GM12891 (cell line): ENCODE data around the gene MRTFB.
"Not testable (repeated sequence)": the region's sequence is repeated elsewhere in the genome, so short reads cannot be mapped to it uniquely, and the experiment has no call there.

Experiments used
- DNase-seq: peaks from one replicate; pipeline ENCODE4 v3.0.0; 2011; ENCODE audit warnings: low spot score; ENCODE audit not compliant: insufficient read length
- FAIRE-seq: peaks from 2 replicates; lab custom pipeline; 2011; peaks lifted over from hg19 to GRCh38; lab: Jason Lieb, UNC
- PAX5 ChIP-seq: IDR thresholded peaks from 2 replicates; pipeline ENCODE4 v1.6.1; 2011; ENCODE audit warnings: low read length, moderate library complexity, mild to moderate bottlenecking; ENCODE audit not compliant: insufficient read depth, severe bottlenecking
- POLR2A ChIP-seq: IDR thresholded peaks from 2 replicates; pipeline ENCODE4 v1.6.1; 2011; ENCODE audit warnings: low read depth, low read length, control low read depth
- POLR2AphosphoS5 ChIP-seq: IDR thresholded peaks from 2 replicates; pipeline ENCODE4 v1.6.1; 2011; ENCODE audit warnings: low read depth, low read length, control low read depth
- POU2F2 ChIP-seq: IDR thresholded peaks from 2 replicates; pipeline ENCODE4 v1.6.1; 2011; ENCODE audit warnings: low read depth, mild to moderate bottlenecking, control low read depth, low read length, moderate library complexity
- SPI1 ChIP-seq: IDR thresholded peaks from 2 replicates; pipeline ENCODE4 v1.6.1; 2011; ENCODE audit warnings: low read depth, low read length, control low read depth
- TAF1 ChIP-seq: IDR thresholded peaks from 2 replicates; pipeline ENCODE4 v1.6.1; 2011; ENCODE audit warnings: low read depth, low read length, control low read depth

Gene MRTFB

DNA sequence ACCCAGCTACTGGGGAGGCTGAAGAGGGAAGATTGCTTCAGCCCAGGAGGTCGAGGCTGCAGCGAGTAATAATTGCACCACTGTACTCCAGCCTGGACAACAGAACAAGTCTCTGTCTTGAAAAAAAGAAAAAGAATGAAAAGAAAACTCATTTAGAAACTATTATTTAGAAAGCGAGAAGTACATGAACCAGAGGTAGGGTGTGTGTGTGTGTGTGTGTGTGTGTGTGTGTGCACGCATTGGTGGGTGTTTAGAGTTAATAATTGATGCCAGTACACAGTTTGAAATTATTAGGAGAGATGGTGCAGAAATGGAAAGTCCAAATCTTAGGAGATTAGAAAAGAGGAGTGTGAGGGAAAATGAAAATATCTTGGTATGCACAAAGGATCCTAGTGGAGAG lies 106.6 kb downstream of the MRTFB start:
- FAIRE-seq = no peak
- no peak for DNase-seq
- no peak for TF ChIP-seq POLR2AphosphoS5
- TF ChIP-seq PAX5 = no peak
- TF ChIP-seq SPI1 = no peak
- TF ChIP-seq POU2F2 = no peak
- TF ChIP-seq TAF1 = no peak
- no peak for TF ChIP-seq POLR2A

DNA sequence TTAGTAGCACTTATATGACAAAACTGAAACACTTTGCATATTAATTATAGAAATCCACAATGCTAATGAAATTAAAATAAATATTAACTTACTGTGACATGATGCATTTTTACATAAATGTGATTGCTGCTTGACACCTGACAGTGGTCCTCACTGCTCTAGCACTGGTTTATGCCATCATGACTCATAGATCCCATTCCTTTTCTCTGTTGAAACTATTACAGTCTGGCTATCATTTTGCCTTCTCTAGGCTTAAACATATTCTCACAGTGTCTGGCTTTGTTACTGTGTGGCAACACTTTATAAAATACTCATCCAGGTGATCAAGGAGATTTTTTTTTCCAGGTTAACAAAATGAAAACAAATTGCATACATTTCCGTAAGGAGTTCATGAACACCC lies 108.0 kb downstream of the MRTFB start:
- FAIRE-seq = no peak
- TF ChIP-seq POU2F2 = no peak
- TF ChIP-seq TAF1 = no peak
- TF ChIP-seq PAX5 = no peak
- no peak for TF ChIP-seq POLR2AphosphoS5
- no peak for TF ChIP-seq POLR2A
- no peak for TF ChIP-seq SPI1
- DNase-seq = no peak

DNA sequence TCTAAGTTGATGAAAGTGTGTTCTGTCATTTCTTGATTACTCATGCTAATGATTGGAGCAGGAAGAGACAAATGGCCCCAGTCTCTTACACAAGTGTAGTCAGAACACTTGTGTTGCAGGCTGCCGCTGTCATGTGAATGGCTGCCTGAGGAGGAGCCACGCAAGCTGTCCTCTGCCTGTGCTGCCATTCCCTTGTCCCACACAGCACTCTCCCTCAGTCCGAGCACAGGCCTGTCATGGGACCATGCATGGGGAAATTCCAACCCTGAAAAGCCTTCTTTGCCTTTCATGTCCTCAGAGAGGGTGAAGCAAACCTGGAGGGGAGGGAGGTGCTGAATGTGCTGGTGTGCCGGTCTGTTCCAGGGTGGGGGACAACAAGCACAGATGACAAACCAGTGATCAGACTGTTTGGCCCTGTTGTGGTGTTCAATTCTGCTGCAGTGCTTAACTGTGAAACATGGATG lies 109.4 kb downstream of the MRTFB start:
- FAIRE-seq (no peak), DNase-seq (no peak)

DNA sequence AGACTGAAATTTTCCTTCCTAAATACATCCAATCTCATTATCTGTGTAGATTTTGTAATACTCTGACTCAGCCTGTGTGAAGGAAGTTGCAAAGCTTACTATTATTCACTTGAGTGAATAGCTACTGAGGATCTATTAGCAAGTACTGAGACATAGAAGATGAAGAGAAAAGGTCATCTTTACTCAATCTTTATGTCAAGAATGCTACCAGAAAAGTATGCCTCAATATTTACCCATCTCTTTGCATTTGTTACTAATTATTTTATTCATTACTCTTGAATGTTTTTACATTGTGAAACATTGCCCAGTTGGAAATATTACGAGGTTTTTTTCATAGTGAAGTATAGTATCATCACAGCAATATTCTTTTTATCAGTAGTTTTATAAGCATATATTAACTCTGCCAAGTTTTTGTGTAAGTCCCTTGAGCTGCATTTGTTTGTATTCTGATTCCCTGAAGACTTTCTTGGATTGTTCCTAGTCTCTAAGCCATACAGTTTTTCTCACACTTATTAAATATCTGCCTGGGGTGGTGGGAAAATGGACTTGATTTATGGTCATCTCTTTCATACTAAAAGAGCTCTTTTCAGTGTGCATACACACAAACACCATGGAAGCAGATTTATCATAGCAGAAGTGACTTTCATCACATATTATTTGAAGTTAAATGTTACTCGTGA lies 110.4 kb downstream of the MRTFB start:
- DNase-seq (no peak), FAIRE-seq (no peak)
- TF ChIP-seq PAX5 (no peak), POU2F2 (no peak), TAF1 (no peak), SPI1 (no peak), POLR2A (no peak), POLR2AphosphoS5 (no peak)

More for the DNA sequence above, 109.4 kb downstream of the MRTFB start:
- TF ChIP-seq POU2F2 (no peak), TAF1 (no peak), POLR2AphosphoS5 (no peak), SPI1 (no peak), PAX5 (no peak), POLR2A (no peak)

DNA sequence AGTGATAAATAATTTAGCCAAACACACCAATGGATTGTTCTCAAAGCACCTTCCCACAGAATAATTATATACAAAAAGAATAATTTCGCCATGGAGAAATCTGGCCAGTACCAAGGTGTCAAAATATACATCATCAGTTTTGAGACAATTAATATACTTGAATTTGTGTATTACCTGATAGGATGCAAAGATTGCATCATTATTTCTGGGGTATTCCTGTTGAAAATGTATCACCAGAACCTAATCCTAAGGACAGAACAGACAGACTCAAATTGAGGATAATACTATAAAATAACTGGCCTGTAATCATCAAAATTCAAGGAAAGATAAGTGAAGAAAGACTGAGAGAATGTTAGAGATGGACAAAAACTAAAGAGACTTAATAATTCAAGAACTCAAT lies 111.9 kb downstream of the MRTFB start:
- TF ChIP-seq TAF1 (no peak), POLR2AphosphoS5 (no peak), POLR2A (no peak), POU2F2 (no peak), SPI1 (no peak), PAX5 (no peak)
- DNase-seq (no peak), FAIRE-seq (no peak)

DNA sequence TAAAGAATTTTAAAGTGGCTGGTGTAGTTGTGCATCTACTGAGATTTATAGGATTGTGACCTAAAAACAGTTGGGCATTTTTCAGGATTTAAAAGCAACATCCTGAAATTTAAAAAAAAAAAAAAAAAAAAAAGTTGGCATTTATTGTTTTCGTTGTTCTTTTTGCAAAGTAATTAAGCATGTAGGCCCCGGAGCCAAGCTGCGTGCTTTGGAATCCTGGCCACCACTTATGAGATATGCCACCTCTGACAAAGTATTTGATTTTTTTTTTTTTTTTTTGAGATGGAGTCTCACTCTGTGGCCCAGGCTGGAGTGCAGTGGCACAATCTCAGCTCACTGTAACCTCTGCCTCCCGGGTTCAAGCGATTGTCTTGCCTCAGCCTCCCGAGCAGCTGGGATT lies 112.8 kb downstream of the MRTFB start:
- not testable (repeated sequence) for DNase-seq, FAIRE-seq

DNA sequence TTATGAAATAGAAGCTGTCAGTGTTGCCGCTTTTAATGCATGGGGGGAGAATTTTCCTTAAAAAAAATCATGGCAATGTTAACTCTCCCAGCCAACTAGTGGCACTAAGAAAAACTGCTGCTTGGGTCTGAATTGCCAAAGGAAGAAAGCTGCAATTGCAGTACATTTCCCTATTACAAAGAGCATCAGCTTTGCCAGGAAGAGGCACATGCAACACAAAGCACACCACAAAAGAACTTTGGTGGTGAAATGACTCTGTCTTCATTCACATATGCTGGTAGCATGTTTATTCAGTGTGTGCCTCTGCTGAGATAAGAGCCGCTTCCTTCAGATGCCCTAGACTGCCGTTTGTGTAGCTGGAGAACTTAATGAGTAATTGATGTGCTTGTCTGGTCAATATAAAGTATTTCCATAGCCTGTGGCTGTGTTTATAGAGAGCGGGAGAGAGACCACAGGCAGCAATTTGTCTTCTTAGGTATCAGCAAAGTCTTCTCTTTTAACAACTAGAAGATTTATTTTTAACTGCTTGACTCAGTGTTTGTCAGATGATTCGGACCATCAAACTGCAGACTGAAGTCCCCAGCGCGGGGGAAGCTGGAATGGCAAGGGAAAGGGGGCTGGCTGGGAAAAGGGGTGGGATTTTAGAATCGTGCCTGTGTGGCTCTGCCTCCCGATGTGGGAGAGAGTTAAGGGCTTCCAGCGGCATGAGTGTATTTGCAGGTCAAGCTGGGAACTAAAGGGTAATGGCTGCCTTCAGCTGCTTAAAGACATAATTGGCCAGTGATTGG lies 115.1 kb downstream of the MRTFB start:
- TF ChIP-seq POLR2AphosphoS5 (no peak), POU2F2 (no peak), POLR2A (no peak), PAX5 (no peak), TAF1 (no peak), SPI1 (no peak)
- DNase-seq (no peak), FAIRE-seq (no peak)

DNA sequence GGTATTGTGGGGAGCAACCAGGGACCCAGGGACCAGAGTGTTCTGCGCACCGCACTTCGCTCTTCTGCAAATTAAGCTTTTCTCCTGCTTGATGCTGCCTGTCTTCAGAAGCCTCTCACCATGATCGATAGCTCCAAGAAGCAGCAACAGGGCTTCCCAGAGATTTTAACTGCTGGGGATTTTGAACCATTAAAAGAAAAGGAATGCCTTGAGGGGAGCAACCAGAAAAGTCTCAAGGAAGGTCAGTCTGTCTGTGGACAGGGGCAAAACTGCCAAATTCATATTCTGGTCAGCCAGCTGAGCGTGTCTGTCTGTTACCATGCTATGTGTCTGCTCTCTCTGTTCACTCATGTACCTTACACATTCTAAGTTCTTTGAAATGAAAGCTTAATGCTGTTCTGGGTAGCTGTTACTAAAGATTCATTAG lies 115.7 kb downstream of the MRTFB start:
- DNase-seq (no peak), FAIRE-seq (no peak)
- TF ChIP-seq POLR2AphosphoS5 (no peak), PAX5 (no peak), POLR2A (no peak), POU2F2 (no peak), SPI1 (no peak), TAF1 (no peak)

DNA sequence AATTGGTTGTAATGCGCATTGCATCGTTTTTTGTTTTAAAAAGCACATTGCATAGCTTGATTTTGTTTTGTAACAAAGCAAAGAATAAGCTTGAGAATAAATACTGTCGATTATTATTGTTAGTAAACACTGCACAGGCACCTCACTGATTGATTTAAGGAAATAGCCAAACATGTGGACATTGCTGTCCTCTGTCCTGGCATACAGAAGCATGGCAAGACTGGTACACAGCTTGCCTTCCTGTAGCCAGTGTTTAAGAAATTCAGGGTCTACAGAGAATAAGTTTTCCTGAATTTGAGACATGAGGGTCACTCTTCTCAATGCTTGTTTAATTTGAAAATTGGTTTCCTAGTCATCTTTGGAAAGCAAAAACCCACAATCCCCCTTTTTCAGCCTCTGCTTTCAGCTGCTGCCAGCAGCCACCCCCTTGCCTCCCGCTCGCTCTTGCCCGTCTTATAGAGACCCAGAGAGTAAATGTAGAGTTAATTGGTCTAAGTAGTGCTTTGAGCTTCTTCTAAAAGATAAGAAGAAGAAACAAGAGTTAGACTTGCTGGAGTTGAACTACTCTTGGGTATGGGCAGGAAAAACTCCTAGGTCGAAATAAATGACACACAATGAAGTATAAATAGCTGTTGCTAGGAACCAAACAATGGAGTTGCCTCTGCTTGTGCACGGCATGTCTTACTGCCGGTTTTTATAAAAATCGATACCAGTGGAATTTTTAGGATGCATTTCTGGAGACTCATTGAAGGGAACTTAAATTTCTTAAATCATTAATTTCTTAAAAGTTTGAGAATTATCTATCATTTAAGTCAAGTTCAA lies 116.6 kb downstream of the MRTFB start:
- no peak for TF ChIP-seq SPI1
- FAIRE-seq (no peak), DNase-seq (no peak)
